Measurements from ENCODE around the gene UBA5. TPM values are rescaled to one million over a fixed set of nuclear protein-coding genes. Genes with fewer than 3 reads are reported as not detected.
"Not testable (repeated sequence)": the region's sequence is repeated elsewhere in the genome, so short reads cannot be mapped to it uniquely, and the experiment has no call there.

Gene UBA5
- 10 to 100 TPM; 31.4 to 39.0 TPM for total RNA-seq

- H3K9me3 Mint-ChIP-seq (ENCODE audit: insufficient read depth): no peaks in the 10 kb centered on the region
- POLR2A ChIA-PET: interaction anchor here (0.8 to 1.5 kb wide), 2 partner anchors 14 to 25 kb away, joined by 4 read pairs; no protein-coding TSS in a partner anchor
- H3K27me3 Mint-ChIP-seq (ENCODE audit: low read depth): no peaks in the 10 kb centered on the region
- ATAC-seq: peak; percentile 90
- H3K4me3 Mint-ChIP-seq: peak within 1 kb of the TSS; percentile 95
- CTCF ChIA-PET: interaction anchor here (1.0 to 2.6 kb wide), 3 partner anchors 18 to 19 kb away, joined by 3 to 18 read pairs (median 3); no protein-coding TSS in a partner anchor
- H3K4me1 Mint-ChIP-seq (ENCODE audit: low read depth): peaks cover 41% of the 10 kb centered on the region
- peak within 1 kb of the TSS; percentile 99 for H3K27ac Mint-ChIP-seq
- peaks cover 9% of the 10 kb centered on the region for H3K36me3 Mint-ChIP-seq (ENCODE audit: low read depth)
- DNase-seq: peak; percentile 76
These were observed at the start of gene UBA5 for GRCh38 chr3:132660052-132660810. TSS of gene UBA5 (plus strand) at chr3:132660329. CDS start at chr3:132660538, 209 bp downstream.

GRCh38 chr3:132615301-132615700 is 44.8 kb upstream of the UBA5 start:
- H3K4me3 Mint-ChIP-seq; H3K4me1 Mint-ChIP-seq (ENCODE audit: low read depth); H3K27ac Mint-ChIP-seq; H3K27me3 Mint-ChIP-seq (ENCODE audit: low read depth); H3K9me3 Mint-ChIP-seq (ENCODE audit: insufficient read depth); POLR2A ChIA-PET; ATAC-seq; DNase-seq; CTCF ChIA-PET: not testable (repeated sequence)
- peaks cover 31% of the 10 kb centered on the region for H3K36me3 Mint-ChIP-seq (ENCODE audit: low read depth)

- ATAC-seq (no peak), DNase-seq (no peak)
- H3K27ac Mint-ChIP-seq: no peak overlapping the region
- H3K9me3 Mint-ChIP-seq (ENCODE audit: insufficient read depth): no peaks in the 10 kb centered on the region
- CTCF ChIA-PET: no interaction called here
- H3K4me3 Mint-ChIP-seq: no peak overlapping the region
- H3K27me3 Mint-ChIP-seq (ENCODE audit: low read depth): no peaks in the 10 kb centered on the region
- POLR2A ChIA-PET: no interaction called here
- H3K4me1 Mint-ChIP-seq (ENCODE audit: low read depth): no peaks in the 10 kb centered on the region
- peaks cover 34% of the 10 kb centered on the region for H3K36me3 Mint-ChIP-seq (ENCODE audit: low read depth)
These were observed 44.2 kb upstream of the UBA5 start for GRCh38 chr3:132615881-132616280.

- H3K4me1 Mint-ChIP-seq (ENCODE audit: low read depth): peaks cover 3% of the 10 kb centered on the region
- no peaks in the 10 kb centered on the region for H3K9me3 Mint-ChIP-seq (ENCODE audit: insufficient read depth)
- peaks cover 33% of the 10 kb centered on the region for H3K36me3 Mint-ChIP-seq (ENCODE audit: low read depth)
- DNase-seq (no peak), ATAC-seq (no peak)
- CTCF ChIA-PET: no interaction called here
- POLR2A ChIA-PET: no interaction called here
- H3K4me3 Mint-ChIP-seq: no peak overlapping the region
- H3K27ac Mint-ChIP-seq: no peak overlapping the region
- H3K27me3 Mint-ChIP-seq (ENCODE audit: low read depth): no peaks in the 10 kb centered on the region
These were observed 43.3 kb upstream of the UBA5 start for GRCh38 chr3:132616780-132617179.

- Mint-ChIP-seq H3K4me1 (ENCODE audit: low read depth) (peaks cover 5% of the 10 kb centered on the region), H3K27me3 (ENCODE audit: low read depth) (no peaks in the 10 kb centered on the region), H3K9me3 (ENCODE audit: insufficient read depth) (no peaks in the 10 kb centered on the region), H3K4me3 (no peak overlapping the region), H3K27ac (no peak overlapping the region), H3K36me3 (ENCODE audit: low read depth) (peaks cover 24% of the 10 kb centered on the region)
- POLR2A ChIA-PET: no interaction called here
- DNase-seq: no peak
- CTCF ChIA-PET: no interaction called here
- no peak for ATAC-seq
These were observed 38.0 kb upstream of the UBA5 start for GRCh38 chr3:132622148-132622547.

GRCh38 chr3:132622761-132623160 is 37.4 kb upstream of the UBA5 start:
- Mint-ChIP-seq H3K4me3 (no peak overlapping the region), H3K36me3 (ENCODE audit: low read depth) (peaks cover 21% of the 10 kb centered on the region), H3K27me3 (ENCODE audit: low read depth) (no peaks in the 10 kb centered on the region), H3K4me1 (ENCODE audit: low read depth) (peaks cover 5% of the 10 kb centered on the region), H3K9me3 (ENCODE audit: insufficient read depth) (no peaks in the 10 kb centered on the region), H3K27ac (no peak overlapping the region)
- no peak for ATAC-seq
- ChIA-PET CTCF (interaction anchor here (1.1 to 1.8 kb wide), 3 partner anchors 13 to 87 kb away, joined by 3 to 13 read pairs (median 3); no protein-coding TSS in a partner anchor), POLR2A (no interaction called here)
- no peak for DNase-seq

- no peak for DNase-seq
- Mint-ChIP-seq H3K4me3 (no peak overlapping the region), H3K27ac (no peak overlapping the region), H3K9me3 (ENCODE audit: insufficient read depth) (no peaks in the 10 kb centered on the region), H3K4me1 (ENCODE audit: low read depth) (peaks cover 5% of the 10 kb centered on the region), H3K27me3 (ENCODE audit: low read depth) (no peaks in the 10 kb centered on the region), H3K36me3 (ENCODE audit: low read depth) (peaks cover 20% of the 10 kb centered on the region)
- no peak for ATAC-seq
- POLR2A ChIA-PET: no interaction called here
- CTCF ChIA-PET: interaction anchor here (1.1 to 1.8 kb wide), 3 partner anchors 12 to 88 kb away, joined by 3 to 13 read pairs (median 3); no protein-coding TSS in a partner anchor
These were observed 36.5 kb upstream of the UBA5 start for GRCh38 chr3:132623646-132624045.

- ChIA-PET CTCF (no interaction called here), POLR2A (no interaction called here)
- Mint-ChIP-seq H3K9me3 (ENCODE audit: insufficient read depth) (no peaks in the 10 kb centered on the region), H3K4me1 (ENCODE audit: low read depth) (peaks cover 5% of the 10 kb centered on the region), H3K27ac (no peak overlapping the region), H3K27me3 (ENCODE audit: low read depth) (no peaks in the 10 kb centered on the region), H3K4me3 (no peak overlapping the region), H3K36me3 (ENCODE audit: low read depth) (peaks cover 20% of the 10 kb centered on the region)
- DNase-seq: no peak
- no peak for ATAC-seq
These were observed 35.3 kb upstream of the UBA5 start for GRCh38 chr3:132624790-132625189.

GRCh38 chr3:132625613-132626012 is 34.5 kb upstream of the UBA5 start:
- Mint-ChIP-seq H3K4me1 (ENCODE audit: low read depth) (peaks cover 5% of the 10 kb centered on the region), H3K27me3 (ENCODE audit: low read depth) (no peaks in the 10 kb centered on the region), H3K27ac (no peak overlapping the region), H3K36me3 (ENCODE audit: low read depth) (peaks cover 20% of the 10 kb centered on the region), H3K4me3 (no peak overlapping the region), H3K9me3 (ENCODE audit: insufficient read depth) (no peaks in the 10 kb centered on the region)
- ChIA-PET CTCF (interaction anchor here (0.7 to 2.0 kb wide), 4 partner anchors 11 to 88 kb away, joined by 3 to 7 read pairs (median 6); no protein-coding TSS in a partner anchor), POLR2A (no interaction called here)
- DNase-seq (no peak), ATAC-seq (no peak)

- ChIA-PET CTCF (interaction anchor here (1.2 to 2.0 kb wide), 2 partner anchors 9 to 15 kb away, joined by 5 to 7 read pairs; no protein-coding TSS in a partner anchor), POLR2A (no interaction called here)
- no peak overlapping the region for H3K4me3 Mint-ChIP-seq
- DNase-seq (no peak), ATAC-seq (no peak)
- peaks cover 13% of the 10 kb centered on the region for H3K36me3 Mint-ChIP-seq (ENCODE audit: low read depth)
- H3K9me3 Mint-ChIP-seq (ENCODE audit: insufficient read depth): no peaks in the 10 kb centered on the region
- no peak overlapping the region for H3K27ac Mint-ChIP-seq
- H3K4me1 Mint-ChIP-seq (ENCODE audit: low read depth): peaks cover 2% of the 10 kb centered on the region
- no peaks in the 10 kb centered on the region for H3K27me3 Mint-ChIP-seq (ENCODE audit: low read depth)
These were observed 33.2 kb upstream of the UBA5 start for GRCh38 chr3:132626955-132627354.

- ATAC-seq (no peak), DNase-seq (no peak)
- no peak overlapping the region for H3K4me3 Mint-ChIP-seq
- H3K36me3 Mint-ChIP-seq (ENCODE audit: low read depth): peaks cover 13% of the 10 kb centered on the region
- no peaks in the 10 kb centered on the region for H3K27me3 Mint-ChIP-seq (ENCODE audit: low read depth)
- ChIA-PET CTCF (no interaction called here), POLR2A (no interaction called here)
- no peaks in the 10 kb centered on the region for H3K9me3 Mint-ChIP-seq (ENCODE audit: insufficient read depth)
- H3K4me1 Mint-ChIP-seq (ENCODE audit: low read depth): peaks cover 2% of the 10 kb centered on the region
- no peak overlapping the region for H3K27ac Mint-ChIP-seq
These were observed 32.0 kb upstream of the UBA5 start for GRCh38 chr3:132628157-132628556.

GRCh38 chr3:132629928-132630327 is 30.2 kb upstream of the UBA5 start:
- CTCF ChIA-PET: no interaction called here
- no peaks in the 10 kb centered on the region for H3K27me3 Mint-ChIP-seq (ENCODE audit: low read depth)
- H3K9me3 Mint-ChIP-seq (ENCODE audit: insufficient read depth): no peaks in the 10 kb centered on the region

More at GRCh38 chr3:132629928-132630327, 30.2 kb upstream of the UBA5 start:
- Mint-ChIP-seq H3K4me1 (ENCODE audit: low read depth) (no peaks in the 10 kb centered on the region), H3K27ac (no peak overlapping the region), H3K4me3 (no peak overlapping the region), H3K36me3 (ENCODE audit: low read depth) (peaks cover 11% of the 10 kb centered on the region)
- POLR2A ChIA-PET: no interaction called here
- no peak for ATAC-seq
- DNase-seq: no peak

Measured in activated CD8-positive, alpha-beta T cell treated with anti-CD3 and anti-CD28 coated beads, Interleukin-2, amount 10 ng/mL, durations not matched to agents 7 days and 5 days (primary cell).